ENCODE measurements around the gene IGF1.
"Not testable (repeated sequence)": the region's sequence is repeated elsewhere in the genome, so short reads cannot be mapped to it uniquely, and the experiment has no call there.

Gene IGF1

DNA sequence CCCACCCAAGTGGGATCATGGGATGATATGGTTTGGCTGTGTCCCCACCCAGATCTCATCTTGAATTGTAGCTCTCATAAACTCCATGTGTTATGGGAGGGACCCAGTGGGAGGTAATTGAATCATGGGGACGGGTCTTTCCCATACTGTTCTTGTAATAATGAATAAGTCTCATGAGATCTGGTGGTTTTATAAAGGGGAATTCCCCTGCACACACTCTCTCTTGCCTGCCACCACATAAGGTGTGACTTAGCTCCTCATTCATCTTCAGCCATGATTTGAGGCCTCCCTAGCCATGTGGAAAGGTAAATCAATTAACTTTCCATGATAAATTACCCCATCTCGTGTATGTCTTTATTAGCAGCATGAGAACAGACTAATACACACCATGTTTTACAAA lies 109.2 kb downstream of the IGF1 start:
- no peak for TF ChIP-seq CTCF (IDR thresholded peaks at IDR 0.05; ENCODE audit: control insufficient read depth, insufficient read depth, low read depth, low read length, missing control alignments)
- DNase-seq (ENCODE audit: low read depth) = no peak
- H3K4me3 ChIP-seq (ENCODE audit: control insufficient read depth, low read depth, low read length) = no peak overlapping the region

DNA sequence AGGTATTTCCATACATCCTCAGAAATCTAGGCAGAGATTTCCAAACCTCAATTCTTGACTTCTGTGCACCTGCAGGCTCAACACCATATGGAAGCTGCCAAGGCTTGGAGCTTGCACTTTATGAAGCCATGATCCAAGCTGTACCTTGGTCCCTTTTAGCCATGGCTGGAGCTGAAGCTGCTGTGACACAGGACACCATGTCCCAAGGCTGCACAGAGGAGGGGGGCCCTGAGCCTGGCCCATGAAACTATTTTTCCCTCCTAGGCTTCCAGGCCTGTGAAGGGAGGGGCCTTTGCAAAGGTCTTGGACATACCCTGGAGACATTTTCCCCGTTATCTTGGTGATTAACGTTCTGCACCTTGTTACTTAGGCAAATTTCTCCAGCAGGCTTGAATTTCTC lies 110.5 kb downstream of the IGF1 start:
- TF ChIP-seq CTCF (IDR thresholded peaks at IDR 0.05; ENCODE audit: control insufficient read depth, insufficient read depth, low read depth, low read length, missing control alignments) = no peak
- H3K4me3 ChIP-seq (ENCODE audit: control insufficient read depth, low read depth, low read length) = no peak overlapping the region
- DNase-seq (ENCODE audit: low read depth) = no peak

- TF ChIP-seq CTCF (IDR thresholded peaks at IDR 0.05; ENCODE audit: control insufficient read depth, insufficient read depth, low read depth, low read length, missing control alignments) = no peak
- no peak for DNase-seq (ENCODE audit: low read depth)
These were observed 115.0 kb downstream of the IGF1 start for GRCh38 chr12:102365365-102365764.

GRCh38 chr12:102364709-102365108 lies 115.7 kb downstream of the IGF1 start:
- no peak for TF ChIP-seq CTCF (IDR thresholded peaks at IDR 0.05; ENCODE audit: control insufficient read depth, insufficient read depth, low read depth, low read length, missing control alignments)
- H3K4me3 ChIP-seq (ENCODE audit: control insufficient read depth, low read depth, low read length) = no peak overlapping the region
- DNase-seq (ENCODE audit: low read depth) = no peak

More at GRCh38 chr12:102365365-102365764, 115.0 kb downstream of the IGF1 start:
- no peak overlapping the region for H3K4me3 ChIP-seq (ENCODE audit: control insufficient read depth, low read depth, low read length)

DNA sequence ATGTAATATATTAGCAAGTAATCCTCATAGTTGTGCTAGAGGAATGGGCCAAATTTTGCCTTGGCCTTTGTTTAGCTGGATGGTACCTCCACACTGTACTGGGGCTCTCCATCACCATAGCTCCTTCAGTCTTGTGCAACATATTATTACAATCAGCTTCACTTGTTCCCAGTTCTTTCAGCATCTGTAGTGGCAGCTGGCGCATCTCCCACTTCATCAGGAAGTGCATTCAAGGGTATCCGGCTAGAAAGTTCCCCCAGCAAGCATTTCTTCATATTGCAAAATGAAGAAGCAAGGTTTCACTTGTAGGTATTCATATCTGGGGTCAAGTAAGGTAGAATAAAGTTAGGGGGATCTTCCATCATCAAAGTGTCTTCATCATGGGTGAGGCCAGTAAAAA lies 123.7 kb downstream of the IGF1 start:
- TF ChIP-seq CTCF (IDR thresholded peaks at IDR 0.05; ENCODE audit: control insufficient read depth, insufficient read depth, low read depth, low read length, missing control alignments) = no peak
- H3K4me3 ChIP-seq (ENCODE audit: control insufficient read depth, low read depth, low read length) = no peak overlapping the region
- no peak for DNase-seq (ENCODE audit: low read depth)

- not testable (repeated sequence) for H3K4me3 ChIP-seq (ENCODE audit: control insufficient read depth, low read depth, low read length); DNase-seq (ENCODE audit: low read depth)
These were observed 126.1 kb downstream of the IGF1 start for GRCh38 chr12:102354281-102354680.

GRCh38 chr12:102351322-102351721 lies 129.0 kb downstream of the IGF1 start:
- no peak overlapping the region for H3K4me3 ChIP-seq (ENCODE audit: control insufficient read depth, low read depth, low read length)
- no peak for DNase-seq (ENCODE audit: low read depth)
- TF ChIP-seq CTCF (IDR thresholded peaks at IDR 0.05; ENCODE audit: control insufficient read depth, insufficient read depth, low read depth, low read length, missing control alignments) = no peak
